Measurements from ENCODE around the gene TTC1.
"Not testable (repeated sequence)": the region's sequence is repeated elsewhere in the genome, so short reads cannot be mapped to it uniquely, and the experiment has no call there.

Gene TTC1

DNA sequence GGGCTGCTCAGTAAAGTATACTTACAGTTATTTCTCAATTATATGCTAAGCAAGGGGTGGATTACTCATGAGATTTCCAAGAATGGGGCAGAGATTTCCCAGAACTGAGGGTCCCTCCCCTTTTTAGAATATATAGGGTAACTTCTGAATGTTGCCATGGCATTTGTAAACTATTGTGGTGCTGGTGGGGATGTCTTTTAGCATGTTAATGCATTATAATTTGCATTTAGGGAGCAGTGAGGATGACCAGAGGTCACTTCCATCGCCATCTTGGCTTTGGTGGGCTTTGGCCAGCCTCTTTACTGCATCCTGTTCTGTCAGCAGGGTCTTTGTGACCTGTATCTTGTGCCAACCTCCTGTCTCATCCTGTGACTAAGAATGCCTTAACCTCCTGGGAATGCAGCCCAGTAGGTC lies 35.5 kb downstream of the TTC1 start:
- DNase-seq, result no peak

DNA sequence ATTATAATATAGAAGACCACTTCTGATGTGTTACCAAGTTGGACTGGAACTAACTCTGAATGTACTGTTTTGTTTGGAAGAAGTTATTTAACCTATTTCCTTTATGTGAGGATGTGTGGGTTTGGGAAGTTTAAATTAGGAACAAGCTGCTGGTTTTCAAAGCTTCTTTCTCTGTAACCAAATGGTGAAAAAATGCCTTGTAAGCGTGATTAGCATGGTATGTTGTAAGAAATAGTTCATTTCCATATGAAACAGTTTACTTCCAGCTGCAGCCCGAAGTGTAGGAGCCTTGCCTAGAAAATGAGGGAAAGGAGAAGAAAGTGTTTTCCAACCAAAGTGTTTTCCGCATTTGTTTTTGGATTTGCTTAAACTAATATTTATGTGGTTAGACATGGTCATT lies 36.0 kb downstream of the TTC1 start:
- no peak for DNase-seq

DNA sequence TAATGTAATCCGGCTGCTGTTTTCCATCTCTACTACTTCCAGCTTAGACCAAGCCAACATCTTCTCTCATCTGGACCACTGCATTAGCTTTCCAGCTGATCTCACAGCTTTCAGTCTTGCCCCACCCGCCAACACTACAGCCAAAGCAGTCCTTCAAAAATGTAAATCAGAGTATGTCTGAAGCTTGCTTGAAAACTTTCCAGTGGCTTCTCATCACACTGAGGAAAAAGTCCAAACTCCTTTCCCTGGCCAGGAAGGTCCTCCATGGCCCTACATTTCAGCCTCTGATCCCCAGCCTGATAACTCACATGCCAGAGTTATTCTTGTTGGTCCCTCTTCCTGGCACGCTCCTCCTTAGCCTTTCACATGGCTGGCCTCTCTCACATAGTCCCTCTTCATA lies 38.5 kb downstream of the TTC1 start:
- no peak for DNase-seq

DNA sequence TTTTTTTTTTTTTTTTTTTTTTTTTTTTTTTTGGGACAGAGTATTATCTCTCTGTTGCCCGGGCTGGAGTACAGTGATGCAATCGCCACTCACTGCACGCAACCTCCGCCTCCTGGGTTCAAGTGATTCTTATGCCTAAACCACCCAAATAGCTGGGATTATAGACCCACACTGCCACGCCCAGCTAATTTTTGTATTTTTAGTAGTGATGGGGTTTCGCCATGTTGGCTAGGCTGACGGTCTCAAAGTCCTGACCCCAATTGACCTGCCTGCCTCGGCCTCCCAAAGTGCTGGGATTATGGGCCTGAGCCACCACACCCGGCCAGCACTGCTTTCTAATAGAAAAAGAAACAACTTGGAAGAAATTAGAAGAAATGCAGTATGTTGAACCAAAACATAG lies 39.2 kb downstream of the TTC1 start:
- DNase-seq, result no peak

DNA sequence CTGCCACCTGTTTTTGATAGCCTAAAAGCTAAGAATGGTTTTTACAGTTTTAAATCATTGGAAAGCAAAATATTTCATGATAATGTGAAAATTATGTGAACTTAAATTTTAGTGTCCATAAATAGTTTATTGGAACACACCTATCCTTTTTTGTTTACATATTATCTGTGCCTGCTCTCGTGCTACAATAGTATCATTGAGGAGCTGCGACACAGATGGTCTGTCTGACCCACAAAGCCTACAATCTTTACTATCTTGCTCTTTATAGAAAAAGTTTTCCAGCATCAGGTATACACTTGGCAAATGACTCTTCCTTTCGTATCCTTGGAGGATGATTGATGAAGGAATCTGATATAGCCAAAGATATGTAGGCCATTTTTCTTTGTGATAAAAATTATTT lies 40.2 kb downstream of the TTC1 start:
- DNase-seq, result no peak

DNA sequence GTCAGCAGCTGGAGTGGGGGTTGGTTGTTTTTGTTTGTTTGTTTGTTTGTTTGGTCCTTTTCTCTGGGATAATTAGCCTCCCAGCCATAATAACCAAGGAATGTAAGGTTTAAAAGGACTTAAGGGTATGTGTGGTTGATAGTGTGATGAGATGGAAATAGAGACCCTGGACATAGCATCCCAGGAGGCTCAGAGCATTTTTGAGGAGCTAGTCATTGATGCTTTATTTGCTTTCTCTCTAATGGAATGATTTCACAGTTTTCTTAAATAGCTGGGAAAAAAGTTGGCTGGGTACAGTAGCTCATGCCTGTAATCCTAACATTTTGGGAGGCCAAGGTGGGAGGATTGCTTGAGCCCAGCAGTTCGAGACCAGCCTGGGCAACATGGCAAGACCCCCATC lies 45.1 kb downstream of the TTC1 start:
- no peak for DNase-seq

DNA sequence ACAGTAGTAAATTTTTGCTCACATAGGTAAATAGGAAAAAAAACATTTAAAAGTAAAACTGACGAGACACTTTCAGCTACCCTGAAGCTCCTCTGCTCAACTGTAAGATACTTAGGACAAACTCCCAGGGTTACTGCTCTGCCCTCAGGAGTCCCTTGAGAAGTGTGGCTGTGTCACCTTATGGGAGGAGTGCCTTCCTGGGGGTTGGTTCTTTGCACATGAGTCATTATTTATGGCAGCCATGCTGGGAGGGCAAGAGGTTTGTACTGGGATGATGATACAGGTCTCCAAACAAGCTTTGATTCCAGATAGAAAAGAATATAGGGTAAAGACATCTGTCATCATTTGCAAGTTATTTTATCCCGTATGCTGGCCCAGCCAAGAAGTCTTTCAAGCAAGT lies 45.9 kb downstream of the TTC1 start:
- no peak for DNase-seq

DNA sequence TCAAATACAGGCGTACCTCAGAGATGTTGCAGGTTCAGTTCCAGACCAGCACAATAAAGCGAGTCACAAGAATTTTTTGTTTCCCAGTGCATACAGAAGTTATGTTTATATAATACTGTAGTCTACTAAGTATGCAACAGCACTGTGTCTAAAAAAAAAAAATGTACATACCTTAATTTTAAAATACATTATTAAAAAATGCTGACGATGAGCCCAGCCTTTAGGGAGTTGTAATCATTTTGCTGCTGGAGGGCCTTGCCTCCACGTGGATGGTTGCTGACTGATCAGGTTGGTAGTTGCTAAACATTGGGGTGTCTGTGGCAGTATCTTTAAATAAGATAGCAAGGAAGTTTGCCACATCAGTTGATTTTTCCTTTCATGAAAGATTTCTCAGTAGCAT lies 48.3 kb downstream of the TTC1 start:
- no peak for DNase-seq

DNA sequence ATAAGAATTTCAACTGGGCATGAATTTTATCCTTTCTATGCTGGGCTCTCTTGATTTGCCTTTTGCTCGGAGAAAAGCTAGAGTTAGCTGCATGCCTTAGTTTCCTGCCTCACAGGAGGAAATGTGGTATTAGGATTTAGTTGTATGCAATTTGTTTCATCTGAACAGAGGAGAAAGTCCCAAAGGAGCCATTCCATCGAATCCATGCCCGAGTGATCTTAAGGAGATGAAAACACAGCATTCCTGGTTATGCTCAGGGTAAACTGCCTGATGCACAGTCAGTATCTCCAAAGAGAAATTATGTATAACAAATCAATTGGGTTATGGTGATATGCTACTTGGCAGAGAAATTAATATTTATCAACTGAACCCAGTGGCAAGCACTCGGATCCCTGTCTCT lies 51.1 kb downstream of the TTC1 start:
- no peak for DNase-seq

DNA sequence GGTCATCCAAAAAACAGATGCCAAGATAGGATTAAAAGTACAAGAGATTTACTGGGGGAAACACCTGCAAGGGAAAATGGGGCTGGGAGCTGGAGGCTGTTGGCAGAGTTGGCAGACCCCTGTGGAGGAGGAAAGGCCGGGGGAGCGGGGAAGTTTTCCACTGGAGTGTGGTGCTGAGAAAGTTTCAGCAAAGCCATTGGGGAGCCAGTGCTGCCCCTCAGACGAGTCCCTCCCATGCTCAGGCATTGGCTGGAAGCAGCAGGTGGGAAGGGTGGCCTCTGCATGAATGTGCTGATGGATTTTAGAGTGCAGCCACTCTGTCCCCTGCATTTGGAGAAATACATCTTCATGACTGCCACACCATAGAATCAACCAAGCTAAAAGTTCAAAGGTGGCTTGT lies 52.8 kb downstream of the TTC1 start:
- DNase-seq, result no peak

DNA sequence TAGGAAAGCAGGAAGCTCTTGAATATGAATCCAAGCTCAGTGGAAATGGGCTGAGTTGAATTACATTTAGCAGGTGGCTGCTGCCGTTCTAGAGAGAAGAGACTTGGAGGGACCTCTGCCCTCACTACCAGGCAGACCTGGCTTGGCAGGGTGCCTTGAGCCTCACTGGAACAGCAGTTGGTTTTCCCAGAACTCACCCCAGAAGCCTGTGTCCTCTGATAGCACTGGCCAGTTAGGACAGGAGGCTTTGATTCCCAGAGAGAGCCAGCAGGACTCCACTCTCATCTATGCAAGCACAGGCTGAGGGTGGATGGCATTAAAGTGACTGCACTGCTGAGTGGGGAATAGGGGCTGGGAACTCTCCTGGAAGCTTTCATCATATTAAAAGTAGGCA lies 55.5 kb downstream of the TTC1 start:
- DNase-seq, result no peak

DNA sequence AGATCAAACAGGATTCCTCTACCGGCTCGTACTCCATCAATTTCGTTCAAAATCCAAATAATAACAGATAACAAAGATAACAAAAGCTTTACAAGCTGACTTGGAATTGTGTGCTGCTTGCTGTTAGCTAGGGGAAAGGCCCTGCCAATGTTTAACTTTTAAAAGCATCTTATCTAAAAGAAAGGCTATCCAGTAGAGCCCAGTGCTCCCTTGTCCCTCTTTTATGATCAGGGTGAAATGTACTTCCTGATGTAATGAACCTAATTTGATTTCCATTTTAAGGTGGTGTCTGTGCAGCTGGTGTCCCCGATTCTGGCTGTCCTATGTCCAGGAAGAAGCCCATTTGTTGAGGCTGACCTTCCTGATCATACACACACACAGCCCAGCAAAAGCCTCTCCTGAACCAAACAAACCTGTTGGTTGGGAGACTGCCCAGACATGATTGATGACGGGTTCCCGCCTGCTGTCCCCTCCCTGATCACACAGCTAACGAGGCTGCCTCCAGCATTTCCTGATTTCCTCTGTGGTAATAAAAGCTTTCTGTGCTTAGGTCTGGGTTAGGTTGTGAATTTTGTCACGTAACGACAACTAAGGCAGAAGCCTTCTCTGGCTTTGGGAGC lies 56.2 kb downstream of the TTC1 start:
- no peak for DNase-seq

DNA sequence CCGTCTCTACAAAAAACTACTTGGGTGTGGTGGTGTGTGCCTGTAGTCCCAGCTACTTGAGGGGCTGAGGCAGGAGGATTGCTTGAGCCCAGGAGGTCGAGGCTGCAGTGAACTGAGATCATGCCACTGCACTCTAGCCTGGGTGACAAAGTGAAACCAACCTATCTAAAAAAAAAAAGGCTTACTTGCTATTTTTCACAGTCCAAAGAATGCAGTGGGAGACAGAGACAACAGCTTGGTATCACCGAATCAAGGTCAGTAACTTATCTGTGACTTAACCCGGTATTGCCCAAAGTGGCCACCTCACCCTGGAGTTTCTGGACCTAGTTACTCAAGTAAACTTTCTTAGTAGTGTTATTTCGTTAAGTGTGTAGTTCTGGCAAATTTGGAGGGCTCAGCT lies 60.2 kb downstream of the TTC1 start:
- DNase-seq, result not testable (repeated sequence)

DNA sequence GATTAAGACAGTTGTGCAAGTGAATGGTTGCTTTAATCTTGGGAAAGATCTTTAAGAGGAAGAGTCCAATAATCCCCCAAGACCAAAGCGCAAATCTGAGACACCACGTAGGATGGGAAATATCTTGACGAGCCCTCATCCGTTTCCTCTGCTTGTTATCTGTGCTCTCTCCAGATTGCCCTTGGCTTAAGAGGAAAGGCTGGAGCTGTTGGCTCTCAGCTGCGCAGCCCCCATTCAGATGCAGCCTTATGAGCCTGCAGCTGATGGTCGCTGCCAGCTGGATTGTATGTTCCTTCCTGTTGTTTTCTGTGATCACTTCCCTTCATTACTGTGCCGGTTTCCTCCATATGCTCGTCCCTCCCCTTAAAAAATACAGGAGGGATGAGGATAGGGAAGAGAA lies 62.6 kb downstream of the TTC1 start:
- no peak for DNase-seq

DNA sequence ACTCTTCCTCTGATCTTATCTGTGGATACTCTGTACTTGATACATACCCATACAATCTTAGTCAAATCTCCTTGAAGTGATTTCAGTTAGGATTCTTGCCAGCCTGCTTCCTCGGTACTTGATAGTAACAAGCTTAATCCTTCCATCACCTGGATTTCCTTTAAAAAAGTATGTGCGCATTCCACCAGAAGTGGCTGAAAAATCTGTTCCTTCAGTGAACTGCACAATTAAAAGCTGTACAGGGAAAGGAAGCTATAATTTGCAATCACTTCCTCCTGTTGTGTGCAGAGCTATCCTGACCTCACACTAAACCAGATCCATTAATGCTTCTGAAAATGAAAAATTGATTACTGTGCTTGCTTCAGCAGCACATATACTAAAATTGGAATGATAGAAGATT lies 63.0 kb downstream of the TTC1 start:
- no peak for DNase-seq

DNA sequence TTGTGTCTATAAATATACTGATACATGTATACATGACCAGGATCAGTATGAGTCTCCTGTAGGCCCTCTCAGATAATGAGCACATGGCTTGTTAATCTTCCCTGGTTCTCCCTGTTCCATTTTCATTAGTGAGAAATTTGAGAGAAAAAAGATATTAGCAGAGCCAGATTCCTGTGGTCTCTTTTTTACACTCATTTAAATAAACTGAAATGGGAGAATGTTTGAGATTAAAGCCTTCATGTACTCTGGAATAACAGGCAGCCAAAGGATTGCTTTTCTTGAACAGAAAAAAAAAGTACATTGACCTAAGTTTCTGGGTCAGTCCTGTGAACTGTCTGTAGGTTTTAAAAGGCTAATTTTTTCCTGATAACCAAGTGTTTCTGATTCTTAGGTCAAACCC lies 66.1 kb downstream of the TTC1 start:
- no peak for DNase-seq

DNA sequence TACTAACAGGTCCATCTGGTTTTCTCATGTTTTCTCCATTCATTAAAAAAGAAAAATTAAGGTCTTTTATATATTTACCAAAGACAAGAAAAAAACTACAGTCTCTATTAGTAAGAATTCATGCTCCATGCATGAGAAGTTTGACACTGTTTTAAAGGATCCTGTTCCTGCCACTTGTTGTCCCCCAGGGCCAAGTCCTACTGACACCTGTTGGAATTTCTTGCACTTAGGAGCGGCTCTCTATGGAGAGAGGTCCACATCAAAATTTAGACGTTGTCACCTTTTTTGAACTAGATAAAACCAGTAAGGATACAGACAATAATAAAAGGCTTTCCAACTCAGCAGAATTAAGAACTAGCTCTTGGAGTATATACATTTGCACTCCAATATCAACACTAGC lies 68.1 kb downstream of the TTC1 start:
- DNase-seq, result no peak

DNA sequence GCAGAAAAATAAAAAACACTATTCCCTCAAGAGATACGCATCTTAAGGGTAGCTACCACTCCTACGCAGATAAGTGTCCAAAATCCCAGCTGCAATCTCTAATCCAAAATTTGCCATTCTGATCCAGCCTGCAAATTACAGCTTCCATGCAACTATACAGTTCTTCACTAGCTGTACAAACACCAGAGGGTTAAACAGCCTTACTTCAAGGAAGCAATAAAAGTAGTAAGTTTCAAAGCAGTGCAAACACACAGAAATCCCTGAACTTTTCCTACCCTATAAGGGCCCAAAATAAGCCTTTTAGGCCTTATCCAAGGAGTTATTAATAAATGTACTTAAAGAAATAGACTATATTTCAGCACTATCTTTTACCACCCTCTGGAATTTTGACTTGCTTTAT lies 70.8 kb downstream of the TTC1 start:
- DNase-seq, result no peak

DNA sequence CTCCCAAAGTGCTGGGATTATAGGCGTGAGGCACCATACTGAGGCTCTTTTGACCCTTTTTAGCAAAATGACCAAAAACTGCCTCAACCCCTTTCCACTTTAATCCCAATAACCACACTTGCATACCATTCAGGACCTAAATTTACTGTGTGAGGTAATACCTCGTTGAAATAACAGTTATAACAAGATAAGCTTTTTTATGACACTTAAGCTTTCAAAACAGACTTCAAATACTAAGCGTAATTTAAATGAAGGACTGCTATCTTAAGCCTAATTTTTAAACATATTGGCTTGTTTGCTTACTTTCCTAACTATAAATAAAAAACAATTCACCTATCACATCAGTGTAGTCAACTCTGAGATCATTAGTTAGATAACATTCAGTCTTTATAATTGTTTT lies 72.6 kb downstream of the TTC1 start:
- DNase-seq, result no peak

DNA sequence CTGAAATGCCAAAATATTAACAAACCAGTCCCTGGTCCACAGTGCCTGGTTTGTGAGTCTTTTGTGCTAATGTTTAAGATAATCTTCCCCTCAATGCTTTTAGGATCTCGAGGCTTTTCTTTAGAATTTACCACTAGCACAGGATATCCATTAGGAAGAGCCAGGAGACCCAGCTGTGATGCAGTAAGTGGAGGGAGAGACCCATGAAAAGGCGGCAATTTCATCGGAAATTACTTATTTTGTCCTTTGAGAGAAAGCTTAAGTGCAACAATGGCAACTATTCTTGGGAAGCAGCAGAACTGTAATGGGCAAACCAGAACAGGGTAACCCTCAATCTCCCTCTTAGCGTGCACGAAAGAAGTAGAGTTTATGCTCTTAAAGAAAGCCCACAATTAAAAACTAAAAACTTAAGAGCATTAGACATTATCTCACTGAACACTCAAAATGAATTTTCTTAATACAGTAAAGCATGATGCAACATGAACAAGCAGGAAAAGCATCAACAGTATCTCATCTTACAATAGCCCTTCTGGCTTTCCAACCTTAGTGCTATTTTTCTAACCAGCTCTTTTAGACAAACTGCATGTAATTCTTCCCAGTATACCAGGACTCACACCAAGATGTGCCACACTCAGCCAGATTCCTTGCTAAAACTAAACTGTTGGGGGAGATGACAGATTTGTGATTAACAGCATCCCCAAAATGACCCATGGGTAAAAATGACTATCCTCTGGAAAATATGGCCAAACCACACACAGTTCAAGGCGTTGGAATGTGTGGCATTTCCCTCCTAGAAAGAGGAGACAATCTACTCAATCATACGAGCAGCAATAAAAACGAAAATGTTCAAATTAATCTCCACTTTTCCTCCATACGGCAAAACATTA lies 73.9 kb downstream of the TTC1 start:
- DNase-seq, result no peak

DNA sequence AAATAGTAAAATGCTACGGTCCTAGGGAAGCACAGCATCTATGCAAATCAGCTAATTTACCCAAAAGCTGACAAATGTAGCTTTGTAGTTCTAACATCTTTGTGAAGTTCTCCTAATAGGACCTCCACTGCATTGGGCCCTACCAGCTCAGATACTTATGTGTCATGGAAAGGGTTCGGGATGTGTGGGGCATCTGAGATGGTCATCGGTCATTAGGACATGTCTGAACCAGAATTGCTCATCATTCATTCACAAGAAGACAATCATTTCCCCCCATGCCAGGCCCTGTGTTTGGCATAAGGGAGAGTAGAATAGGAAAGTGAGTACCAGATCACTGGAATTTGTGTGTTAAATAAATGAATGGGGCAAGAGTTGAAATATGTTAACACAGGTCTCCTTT lies 74.6 kb downstream of the TTC1 start:
- DNase-seq, result no peak

DNA sequence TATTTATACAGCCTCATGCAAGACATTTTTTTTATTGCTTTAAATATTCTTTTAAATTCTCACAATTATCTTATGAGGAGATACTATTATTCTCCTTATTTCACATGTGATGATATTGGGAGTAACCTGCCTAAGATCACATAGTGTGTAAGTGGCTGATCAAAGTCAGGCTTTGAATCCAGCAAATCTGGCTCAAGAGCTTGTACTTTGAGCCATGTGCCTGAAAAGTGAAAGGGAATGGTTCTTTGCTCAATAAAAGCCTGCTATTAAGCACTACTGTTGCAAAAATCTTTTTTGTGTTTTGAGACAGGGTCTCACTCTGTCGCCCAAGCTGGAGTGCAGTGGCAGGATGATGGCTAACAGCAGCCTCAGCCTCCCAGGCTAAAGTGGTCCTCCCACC lies 75.2 kb downstream of the TTC1 start:
- no peak for DNase-seq

DNA sequence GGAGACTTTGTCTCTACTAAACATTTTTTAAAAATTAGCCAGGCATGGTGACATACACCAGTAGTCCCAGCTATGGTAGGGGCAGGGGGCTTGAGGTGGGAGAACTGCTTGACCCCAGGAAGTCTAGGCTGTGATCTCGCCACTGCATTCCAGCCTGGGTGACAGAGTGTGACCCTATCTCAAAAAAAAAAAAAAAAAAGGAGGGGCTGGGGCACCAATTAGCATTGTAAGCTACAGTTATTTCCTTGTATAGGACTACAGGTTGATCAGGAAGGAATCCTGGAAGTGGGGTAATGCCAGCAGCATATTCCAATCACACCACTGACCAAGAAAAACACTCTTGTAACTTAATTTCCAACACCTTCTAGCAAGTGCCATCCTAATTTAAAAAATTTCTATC lies 78.3 kb downstream of the TTC1 start:
- no peak for DNase-seq

DNA sequence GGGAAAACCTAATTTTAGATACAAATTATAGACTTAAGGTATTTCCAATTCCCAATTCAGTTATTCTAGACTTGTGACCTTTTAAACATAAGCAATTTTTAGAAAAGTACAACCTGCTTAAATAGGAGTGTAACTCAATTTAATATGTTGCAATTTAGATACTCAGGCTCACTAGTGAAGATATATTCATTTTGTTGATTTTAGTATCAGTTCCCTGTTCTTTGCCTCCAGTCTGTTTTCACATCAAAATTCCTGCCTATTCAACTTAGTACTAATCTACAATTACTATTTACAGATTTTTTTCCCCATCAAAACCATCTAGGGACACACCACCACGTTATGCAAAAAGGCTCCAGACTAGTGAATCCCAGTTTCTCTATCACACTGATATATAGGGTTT lies 79.9 kb downstream of the TTC1 start:
- DNase-seq, result no peak

DNA sequence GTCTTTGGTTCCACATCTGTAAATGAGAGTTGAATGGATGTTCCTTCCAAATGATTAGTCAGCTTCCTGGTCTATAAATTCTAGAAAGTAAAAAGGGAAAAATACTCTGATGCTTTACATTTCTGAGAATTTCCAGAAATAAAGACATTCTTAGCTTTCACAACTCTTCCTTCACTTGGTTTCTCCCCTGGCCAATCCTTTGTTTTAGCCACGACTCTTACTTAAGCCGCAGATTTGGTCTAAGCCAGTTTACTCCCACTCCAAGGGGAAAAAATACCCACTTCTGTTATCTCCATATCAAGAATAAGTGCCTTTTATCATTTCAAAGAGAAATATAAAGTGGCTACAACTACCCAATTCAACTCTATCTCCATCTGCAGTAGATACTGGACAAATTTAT lies 80.6 kb downstream of the TTC1 start:
- no peak for DNase-seq

Measured in NK-92 treated with Interleukin-12 subunit alpha and Interleukin-12 subunit beta, amount 100 ng/mL, for 24 hours (cell line).